Fibroblast of skin of right quadriceps (primary cell): ENCODE data around the gene PRRT3.
"Not testable (repeated sequence)": the region's sequence is repeated elsewhere in the genome, so short reads cannot be mapped to it uniquely, and the experiment has no call there.

Source experiments
- DNase-seq: peaks from one replicate; pipeline ENCODE4 v3.0.0-alpha.2; 2013

Gene PRRT3

DNA sequence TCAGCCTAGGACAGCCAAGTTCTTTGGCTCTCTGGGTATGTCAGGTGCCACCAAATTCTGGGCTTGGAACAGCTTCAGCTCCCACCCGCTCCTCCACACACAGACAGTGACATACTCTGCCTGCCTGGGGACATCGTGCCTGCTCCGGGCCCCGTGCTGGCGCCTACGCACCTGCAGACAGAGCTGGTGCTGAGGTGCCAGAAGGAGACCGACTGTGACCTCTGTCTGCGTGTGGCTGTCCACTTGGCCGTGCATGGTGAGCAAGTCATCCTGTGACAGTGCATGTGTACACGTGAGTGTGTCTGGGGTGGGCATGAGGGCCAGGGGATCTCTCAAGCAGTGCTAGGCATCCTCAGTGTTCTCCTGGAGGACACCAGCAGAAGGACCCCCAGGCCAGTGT is 34.4 kb downstream of the PRRT3 start:
- no peak for DNase-seq

GRCh38 chr3:9916734-9917680 is 35.2 kb downstream of the PRRT3 start, which contains the start of gene IL17RC:
Gene IL17RC, plus strand, starts transcription at chr3:9917098. Its CDS starts 218 bp downstream, at chr3:9917316.
- peak; percentile 86 for DNase-seq

DNA sequence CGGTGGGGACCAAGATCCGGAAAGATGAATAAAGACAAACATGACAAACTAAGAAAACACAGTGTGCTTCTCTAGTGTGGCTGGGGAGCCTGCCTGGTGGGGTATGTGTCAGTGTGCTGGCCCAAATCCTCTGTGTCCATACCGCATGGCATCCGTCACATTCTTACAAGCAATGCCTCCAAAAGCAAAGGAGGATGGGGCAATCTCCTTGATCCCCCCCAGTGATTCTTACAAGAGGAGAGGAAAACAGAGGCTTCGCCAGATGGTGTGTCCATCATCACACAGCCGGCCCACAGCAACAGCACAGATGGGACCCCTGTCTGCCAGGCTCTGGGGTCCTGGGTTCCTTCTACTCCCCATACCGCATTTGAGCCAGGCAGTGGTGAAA is 35.9 kb downstream of the PRRT3 start:
- DNase-seq, result no peak

DNA sequence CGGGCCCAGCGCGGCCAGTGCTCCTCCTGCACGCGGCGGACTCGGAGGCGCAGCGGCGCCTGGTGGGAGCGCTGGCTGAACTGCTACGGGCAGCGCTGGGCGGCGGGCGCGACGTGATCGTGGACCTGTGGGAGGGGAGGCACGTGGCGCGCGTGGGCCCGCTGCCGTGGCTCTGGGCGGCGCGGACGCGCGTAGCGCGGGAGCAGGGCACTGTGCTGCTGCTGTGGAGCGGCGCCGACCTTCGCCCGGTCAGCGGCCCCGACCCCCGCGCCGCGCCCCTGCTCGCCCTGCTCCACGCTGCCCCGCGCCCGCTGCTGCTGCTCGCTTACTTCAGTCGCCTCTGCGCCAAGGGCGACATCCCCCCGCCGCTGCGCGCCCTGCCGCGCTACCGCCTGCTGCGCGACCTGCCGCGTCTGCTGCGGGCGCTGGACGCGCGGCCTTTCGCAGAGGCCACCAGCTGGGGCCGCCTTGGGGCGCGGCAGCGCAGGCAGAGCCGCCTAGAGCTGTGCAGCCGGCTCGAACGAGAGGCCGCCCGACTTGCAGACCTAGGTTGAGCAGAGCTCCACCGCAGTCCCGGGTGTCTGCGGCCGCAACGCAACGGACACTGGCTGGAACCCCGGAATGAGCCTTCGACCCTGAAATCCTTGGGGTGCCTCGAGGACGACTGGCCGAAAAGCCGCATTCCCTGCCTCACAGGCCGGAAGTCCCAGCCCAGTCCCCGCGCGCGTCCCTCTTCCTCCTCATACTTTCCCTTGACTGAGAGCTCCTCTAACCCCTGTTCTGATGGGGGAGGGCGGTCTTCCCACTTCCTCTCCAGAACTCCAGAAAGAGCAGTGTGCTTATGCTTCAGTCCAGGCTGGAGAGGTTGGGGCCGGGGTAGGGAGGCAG is 36.7 kb downstream of the PRRT3 start:
- DNase-seq, result peak; percentile 71

DNA sequence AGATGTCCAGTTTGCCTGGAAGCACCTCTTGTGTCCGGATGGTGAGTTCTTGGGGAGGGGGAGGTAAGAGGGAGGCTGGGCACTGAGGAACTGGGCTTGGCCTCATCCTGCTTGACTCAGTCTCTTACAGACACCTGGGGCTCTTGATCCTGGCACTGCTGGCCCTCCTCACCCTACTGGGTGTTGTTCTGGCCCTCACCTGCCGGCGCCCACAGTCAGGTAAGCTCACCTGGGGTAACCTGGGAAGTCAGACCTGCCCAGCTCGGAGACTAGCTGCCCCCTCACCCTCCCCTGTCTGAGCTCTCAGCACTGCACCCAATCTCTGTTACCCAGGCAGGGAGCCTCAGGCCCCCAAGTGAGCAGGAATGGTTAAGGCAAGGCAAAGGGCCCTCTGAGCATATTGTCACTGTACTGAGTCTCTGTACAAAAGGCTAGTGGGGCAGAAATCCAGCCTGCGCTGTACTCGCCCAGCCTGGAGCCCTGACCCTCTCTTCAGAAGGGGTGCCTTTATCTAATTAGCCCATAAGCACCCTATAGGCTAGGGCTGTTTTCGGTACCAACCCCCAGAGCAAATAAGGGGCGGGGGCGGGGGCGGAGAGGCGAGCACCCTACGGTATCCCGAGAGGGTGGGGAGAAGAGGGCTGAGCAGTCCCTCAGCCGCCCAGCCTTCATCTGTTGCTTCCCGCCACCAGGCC is 37.5 kb downstream of the PRRT3 start:
- no peak for DNase-seq

DNA sequence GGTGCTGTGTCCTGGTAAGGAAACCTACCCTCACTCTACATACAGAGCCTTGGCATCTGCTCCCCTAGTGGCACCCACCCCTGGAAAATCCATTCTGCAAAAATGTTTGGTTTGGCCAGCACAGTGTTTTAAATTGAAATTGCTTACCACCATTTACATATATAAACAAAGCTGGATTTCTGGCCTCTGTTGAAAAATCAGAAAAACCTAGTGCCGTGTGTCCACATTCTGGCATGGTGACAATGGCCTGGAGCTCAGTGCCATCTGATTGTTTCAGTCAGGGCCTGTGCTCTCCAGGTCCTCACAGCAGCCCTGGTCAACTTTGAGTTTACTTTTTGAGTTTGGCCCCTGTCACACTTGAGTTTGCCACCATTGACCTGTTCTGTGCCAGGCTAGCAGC is 38.2 kb downstream of the PRRT3 start:
- DNase-seq, result no peak

GRCh38 chr3:9913601-9914000 is 38.6 kb downstream of the PRRT3 start:
- DNase-seq, result no peak

- no peak for DNase-seq
These were observed 39.8 kb downstream of the PRRT3 start for GRCh38 chr3:9912294-9912935.

DNA sequence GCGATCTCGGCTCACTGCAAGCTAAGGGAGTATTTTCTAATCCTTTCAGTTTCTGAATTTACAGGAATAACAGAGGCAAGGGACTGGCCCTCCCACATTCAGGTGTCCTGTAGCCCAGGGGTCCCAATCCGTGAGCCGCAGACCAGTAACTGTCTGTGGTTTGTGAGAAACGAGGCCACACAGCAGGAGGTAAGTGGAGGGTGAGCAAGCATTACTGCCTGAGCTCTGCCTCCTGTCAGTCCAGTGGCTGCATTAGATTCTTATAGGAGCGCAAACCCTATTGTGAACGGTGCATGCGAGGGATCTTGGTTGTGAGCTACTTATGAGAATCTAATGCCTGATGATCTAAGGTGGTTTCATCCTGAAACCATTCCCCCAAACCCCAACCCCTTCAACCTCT is 40.3 kb downstream of the PRRT3 start:
- DNase-seq, result no peak

DNA sequence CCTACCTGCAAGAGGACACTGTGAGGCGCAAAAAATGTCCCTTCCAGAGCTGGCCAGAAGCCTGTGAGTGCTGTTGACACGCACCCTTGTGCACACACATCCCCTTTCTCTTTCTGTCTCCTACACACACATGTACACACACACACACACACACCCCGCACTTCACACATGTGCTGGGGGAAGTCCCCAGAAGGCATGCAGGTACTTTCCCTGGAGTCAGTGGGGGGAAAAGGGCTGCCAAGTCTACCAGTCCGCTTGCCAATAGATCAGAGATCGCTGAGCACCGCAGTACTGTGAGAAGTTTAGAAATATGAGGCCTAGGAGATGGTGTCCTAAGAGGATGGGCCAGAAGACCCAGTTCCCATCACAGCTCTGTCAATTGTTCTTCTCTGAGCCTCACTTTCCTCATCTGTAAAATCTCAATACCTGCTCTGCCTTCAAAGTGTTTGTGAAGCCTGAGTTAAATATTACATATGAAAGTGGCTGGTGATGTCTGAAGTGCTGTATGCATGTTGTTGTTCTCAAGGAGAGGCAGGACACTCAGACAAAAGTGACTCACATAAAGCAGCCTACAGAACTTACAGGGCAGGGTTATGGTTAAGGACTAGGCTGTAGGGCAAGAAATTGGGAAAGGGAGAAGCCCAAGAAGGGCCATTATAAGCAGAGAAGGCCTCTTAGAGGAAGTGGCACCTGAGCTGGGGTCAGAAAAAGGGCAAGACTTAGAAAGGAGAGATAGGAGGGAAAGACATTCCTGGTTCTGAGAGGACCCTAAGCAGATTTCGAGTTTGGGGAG is 42.8 kb downstream of the PRRT3 start:
- DNase-seq, result no peak

DNA sequence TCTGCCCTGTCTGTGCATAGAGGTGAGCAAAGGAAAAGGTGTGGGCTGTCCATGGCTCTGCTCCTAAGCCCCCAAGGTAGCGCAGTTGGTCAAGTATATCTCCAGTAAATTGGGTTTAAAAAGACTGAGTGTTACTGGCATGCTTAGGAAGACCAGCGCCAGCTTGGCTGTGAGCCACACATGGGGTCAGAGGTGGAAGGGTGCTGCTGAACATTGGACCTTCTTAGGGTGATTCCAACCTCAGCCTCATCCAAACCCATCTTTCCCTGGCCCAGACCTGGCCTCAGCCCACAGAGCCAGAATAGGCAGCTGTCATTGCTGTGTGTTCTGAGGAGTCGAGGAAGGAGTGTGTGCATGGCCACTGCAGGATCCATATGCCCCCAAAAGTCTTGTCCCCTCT is 43.9 kb downstream of the PRRT3 start:
- DNase-seq, result no peak

GRCh38 chr3:9906480-9906879 is 45.7 kb downstream of the PRRT3 start:
- DNase-seq, result no peak

- no peak for DNase-seq
These were observed 48.3 kb downstream of the PRRT3 start for GRCh38 chr3:9903904-9904303.

DNA sequence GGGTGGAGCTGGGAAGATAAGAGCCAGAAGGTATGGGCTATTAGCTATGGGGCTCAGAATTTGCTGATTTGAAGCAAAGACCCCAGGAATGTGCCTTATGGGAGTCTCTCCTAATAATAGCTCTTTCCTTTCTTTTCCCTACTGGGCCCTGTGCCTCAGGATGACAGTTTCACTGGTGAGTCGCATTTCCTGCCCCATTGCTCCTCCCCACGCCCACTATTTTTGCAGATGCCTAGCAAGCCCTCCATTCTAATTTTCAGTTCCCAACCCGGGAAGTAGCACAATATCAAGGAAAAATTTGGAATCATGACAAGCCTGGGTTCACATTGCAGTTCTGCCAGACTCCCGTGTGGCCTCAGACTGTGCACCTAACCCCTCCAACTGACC is 49.0 kb downstream of the PRRT3 start:
- peak; percentile 67 for DNase-seq

DNA sequence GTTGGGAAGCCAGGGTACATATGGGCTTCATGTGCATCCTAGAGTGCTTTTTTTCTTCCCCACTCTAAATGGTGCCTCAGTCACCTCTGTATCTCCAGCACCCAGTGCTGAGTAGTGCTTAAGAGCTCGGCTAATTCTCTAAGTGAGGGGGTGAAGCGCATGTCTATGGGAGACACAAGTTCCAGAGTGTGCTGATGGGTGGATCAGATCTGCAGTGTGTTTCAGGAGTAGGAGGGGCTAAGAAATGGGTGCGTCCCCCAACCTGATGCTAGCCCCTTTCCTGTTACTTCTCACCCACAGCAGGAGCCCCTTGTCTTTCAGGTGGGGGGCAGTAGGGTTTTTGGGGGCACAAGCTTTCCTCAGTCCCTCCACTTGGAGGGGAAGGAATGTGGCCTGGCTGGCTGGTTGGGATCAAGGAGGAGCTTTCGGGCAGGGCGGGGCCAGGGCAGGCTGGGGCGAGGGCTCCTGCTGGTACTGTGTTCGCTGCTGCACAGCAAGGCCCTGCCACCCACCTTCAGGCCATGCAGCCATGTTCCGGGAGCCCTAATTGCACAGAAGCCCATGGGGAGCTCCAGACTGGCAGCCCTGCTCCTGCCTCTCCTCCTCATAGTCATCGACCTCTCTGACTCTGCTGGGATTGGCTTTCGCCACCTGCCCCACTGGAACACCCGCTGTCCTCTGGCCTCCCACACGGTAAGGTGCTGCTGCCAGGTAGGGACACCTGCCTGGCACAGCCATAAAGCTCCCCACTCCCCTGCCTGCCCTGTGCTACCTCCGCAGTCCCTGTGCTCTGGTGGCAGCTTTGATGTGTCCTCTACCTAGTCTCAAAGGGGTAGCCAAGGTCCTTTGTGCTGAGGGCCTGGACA is 49.6 kb downstream of the PRRT3 start, which contains the start of gene IL17RE:
IL17RE (plus strand) TSS at position 477 of the 866 bp plus-strand sequence; CDS start at position 562, 85 bp downstream.
- no peak for DNase-seq

DNA sequence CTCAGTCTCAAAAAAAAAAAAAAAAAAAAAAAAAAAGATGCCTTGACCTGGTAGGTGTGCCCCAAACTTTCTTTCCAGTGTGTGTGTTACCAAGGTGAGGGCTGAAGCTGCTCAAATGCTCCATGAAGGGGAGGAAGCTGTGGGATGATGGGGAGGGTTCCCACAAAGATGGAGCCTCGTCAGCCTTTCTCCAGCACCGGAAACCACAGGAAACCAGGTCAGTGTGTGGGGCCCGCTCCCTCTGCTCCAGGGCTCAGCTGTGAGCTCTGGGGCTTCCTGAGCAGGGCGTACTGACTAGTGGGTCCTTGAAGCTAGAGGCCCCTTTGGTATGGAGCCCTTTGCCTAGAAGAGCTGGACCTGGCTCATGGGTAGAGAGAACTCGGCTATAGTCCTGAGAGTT is 50.2 kb downstream of the PRRT3 start:
- no peak for DNase-seq

DNA sequence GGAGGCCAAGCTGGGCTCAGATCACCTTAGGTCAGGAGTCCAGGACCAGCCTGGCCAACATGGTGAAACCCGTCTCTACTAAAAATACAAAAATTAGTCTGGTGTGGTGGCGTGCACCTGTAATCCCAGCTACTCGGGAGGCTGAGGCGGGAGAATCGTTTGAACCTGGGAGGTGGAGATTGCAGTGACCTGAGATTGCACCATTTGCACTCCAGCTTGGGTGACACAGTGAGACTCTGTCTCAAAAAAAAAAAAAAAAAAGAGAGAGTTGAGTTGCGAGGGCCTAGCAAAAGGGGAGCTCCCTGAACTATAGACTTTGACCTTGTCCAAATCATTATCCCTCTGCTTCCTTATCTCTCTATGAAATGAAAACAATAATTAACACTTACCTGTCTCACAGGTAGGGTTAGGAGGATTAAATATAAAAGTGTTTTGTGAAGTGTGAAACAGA is 51.2 kb downstream of the PRRT3 start:
- DNase-seq, result not testable (repeated sequence)

- no peak for DNase-seq
These were observed 52.9 kb downstream of the PRRT3 start for GRCh38 chr3:9899289-9899791.

DNA sequence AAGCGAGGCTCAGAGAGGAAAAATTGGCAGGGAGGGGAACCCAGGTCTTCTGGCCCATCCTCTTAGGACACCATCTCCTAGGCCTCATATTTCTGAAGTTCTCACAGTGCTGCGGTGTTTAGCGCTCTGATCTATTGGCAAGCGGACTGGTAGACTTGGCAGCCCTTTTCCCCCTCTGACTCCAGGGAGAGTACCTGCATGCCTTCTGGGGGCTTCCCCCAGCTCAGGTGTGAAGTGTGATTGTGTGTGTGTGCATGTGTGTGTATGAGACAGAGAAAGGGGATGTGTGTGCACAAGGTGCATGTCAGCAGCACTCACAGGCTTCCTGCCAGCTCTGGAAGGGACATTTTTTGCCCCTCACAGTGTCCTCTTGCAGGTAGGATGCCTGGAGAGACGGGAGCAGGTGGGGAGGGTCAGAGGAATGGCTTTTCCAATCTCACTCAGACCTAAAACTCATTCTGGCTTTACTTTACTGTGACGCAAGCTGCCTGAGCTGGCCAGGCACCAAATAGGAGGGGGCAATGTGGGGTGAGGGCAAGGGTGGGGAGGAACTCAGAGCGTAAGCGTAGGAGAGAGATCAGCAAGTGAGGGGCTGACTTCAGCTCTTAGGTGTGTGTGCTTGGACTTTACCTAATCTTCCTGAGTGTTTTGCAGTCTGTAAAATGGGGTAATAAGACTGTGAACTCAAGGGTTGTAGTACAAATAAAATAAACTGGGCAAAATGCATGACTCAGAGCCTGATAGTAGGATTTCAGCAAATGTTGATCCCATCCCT is 53.6 kb downstream of the PRRT3 start:
- DNase-seq, result no peak
